ENCODE data around the gene SPDL1. TPM values are rescaled to one million over a fixed set of nuclear protein-coding genes. Genes with fewer than 3 reads are reported as not detected.

SPDL1 gene
- total RNA-seq, 1 experiment from 2014 or later = 60.0 TPM

DNA sequence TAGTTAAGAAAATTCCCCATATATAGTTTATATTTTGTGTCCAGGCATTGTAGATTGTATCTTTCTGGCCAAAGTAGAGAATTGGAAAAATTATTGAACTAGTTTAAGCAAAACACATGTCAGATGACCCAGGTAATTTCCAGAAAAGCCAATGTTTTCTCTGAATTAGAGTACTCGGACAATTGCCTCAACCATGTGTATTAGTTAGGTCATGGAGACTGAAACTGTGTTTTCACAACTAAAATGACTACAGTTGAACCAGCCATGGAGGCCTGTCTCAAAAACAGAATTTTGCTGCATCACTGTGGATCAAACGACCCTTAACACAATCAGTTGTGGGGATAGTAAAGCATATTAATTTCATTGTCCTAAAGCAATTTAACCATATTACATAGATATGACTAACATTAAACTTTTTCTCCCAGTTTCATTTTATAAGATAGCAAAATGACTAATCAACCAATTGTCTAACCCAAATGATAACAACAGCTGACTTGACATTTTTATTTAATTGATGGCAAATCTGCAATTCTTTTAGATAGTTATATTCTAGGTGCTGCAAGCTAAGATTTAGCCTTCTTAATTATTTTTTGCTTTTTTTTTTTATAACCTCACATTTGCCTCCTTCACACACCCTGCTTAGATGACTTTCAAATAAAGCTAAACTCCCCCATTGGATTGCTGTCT lies 39.2 kb upstream of the SPDL1 start:
- POLR2A ChIA-PET = interaction anchor here (0.6 kb wide), 1 partner anchor 142 kb away, joined by 5 read pairs; no protein-coding TSS in a partner anchor
- H3K36me3 ChIP-seq (ENCODE audit: control insufficient read depth, insufficient read depth, low read length) = no peaks in the 10 kb centered on the region
- H3K27me3 Mint-ChIP-seq (ENCODE audit: insufficient read depth, unreplicated experiment) = no peaks in the 10 kb centered on the region
- TF ChIP-seq, protein P1, sequence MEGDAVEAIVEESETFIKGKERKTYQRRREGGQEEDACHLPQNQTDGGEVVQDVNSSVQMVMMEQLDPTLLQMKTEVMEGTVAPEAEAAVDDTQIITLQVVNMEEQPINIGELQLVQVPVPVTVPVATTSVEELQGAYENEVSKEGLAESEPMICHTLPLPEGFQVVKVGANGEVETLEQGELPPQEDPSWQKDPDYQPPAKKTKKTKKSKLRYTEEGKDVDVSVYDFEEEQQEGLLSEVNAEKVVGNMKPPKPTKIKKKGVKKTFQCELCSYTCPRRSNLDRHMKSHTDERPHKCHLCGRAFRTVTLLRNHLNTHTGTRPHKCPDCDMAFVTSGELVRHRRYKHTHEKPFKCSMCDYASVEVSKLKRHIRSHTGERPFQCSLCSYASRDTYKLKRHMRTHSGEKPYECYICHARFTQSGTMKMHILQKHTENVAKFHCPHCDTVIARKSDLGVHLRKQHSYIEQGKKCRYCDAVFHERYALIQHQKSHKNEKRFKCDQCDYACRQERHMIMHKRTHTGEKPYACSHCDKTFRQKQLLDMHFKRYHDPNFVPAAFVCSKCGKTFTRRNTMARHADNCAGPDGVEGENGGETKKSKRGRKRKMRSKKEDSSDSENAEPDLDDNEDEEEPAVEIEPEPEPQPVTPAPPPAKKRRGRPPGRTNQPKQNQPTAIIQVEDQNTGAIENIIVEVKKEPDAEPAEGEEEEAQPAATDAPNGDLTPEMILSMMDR (IDR thresholded peaks at IDR 0.05; ENCODE audit: insufficient read depth in 1 of 2, low read depth in 1 of 2, low read length in 1 of 2, severe bottlenecking in 1 of 2, unreplicated experiment in 1 of 2) = no peak
- intact Hi-C loops (cut with micrococcal nuclease; ENCODE audit: unreplicated experiment) = no loop called here
- no peak overlapping the region for H3K4me3 ChIP-seq (ENCODE audit: low read depth, low read length)
- no peak overlapping the region for H3K4me3 Mint-ChIP-seq (ENCODE audit: unreplicated experiment)
- H3K9me3 ChIP-seq = no peaks in the 10 kb centered on the region
- H3K27me3 ChIP-seq (replicated peaks; ENCODE audit: control insufficient read depth, insufficient read depth, low read length) = no peaks in the 10 kb centered on the region
- H3K27ac Mint-ChIP-seq (ENCODE audit: unreplicated experiment) = no peak overlapping the region
- CTCF ChIA-PET = no interaction called here
- H3K9me3 Mint-ChIP-seq (ENCODE audit: unreplicated experiment) = no peaks in the 10 kb centered on the region
- no TSS peak for BruUV-seq (replicated peaks)
- no peaks in the 10 kb centered on the region for H3K36me3 Mint-ChIP-seq (ENCODE audit: insufficient read depth, unreplicated experiment)
- H3K4me1 ChIP-seq = no peaks in the 10 kb centered on the region; the same call in 1 of the 2 replicates
- DNase-seq = no peak
- H3K4me1 Mint-ChIP-seq (ENCODE audit: low read depth, unreplicated experiment) = no peaks in the 10 kb centered on the region

- Mint-ChIP-seq H3K9me3 (ENCODE audit: unreplicated experiment) (no peaks in the 10 kb centered on the region), H3K36me3 (ENCODE audit: insufficient read depth, unreplicated experiment) (no peaks in the 10 kb centered on the region), H3K4me3 (ENCODE audit: unreplicated experiment) (no peak overlapping the region), H3K27me3 (ENCODE audit: insufficient read depth, unreplicated experiment) (no peaks in the 10 kb centered on the region), H3K4me1 (ENCODE audit: low read depth, unreplicated experiment) (peaks cover 10% of the 10 kb centered on the region), H3K27ac (ENCODE audit: unreplicated experiment) (no peak overlapping the region)
- CTCF ChIA-PET = interaction anchor here (0.6 kb wide), 1 partner anchor 273 kb away, joined by 3 read pairs; no protein-coding TSS in a partner anchor
- no peak for DNase-seq
- TF ChIP-seq, protein P1 (IDR thresholded peaks at IDR 0.05; ENCODE audit: insufficient read depth in 1 of 2, low read depth in 1 of 2, low read length in 1 of 2, severe bottlenecking in 1 of 2, unreplicated experiment in 1 of 2) = no peak
- H3K4me1 ChIP-seq = no peaks in the 10 kb centered on the region; the same call in 1 of the 2 replicates
- no peaks in the 10 kb centered on the region for H3K36me3 ChIP-seq (ENCODE audit: control insufficient read depth, insufficient read depth, low read length)
- BruUV-seq (replicated peaks) = no TSS peak
- H3K9me3 ChIP-seq = no peaks in the 10 kb centered on the region
- H3K27me3 ChIP-seq (replicated peaks; ENCODE audit: control insufficient read depth, insufficient read depth, low read length) = no peaks in the 10 kb centered on the region
- intact Hi-C loops (cut with micrococcal nuclease; ENCODE audit: unreplicated experiment) = loop anchor here (5.0 kb wide), 1 partner anchor 273 kb away; no protein-coding TSS in a partner anchor
- POLR2A ChIA-PET = no interaction called here
- no peak overlapping the region for H3K4me3 ChIP-seq (ENCODE audit: low read depth, low read length)
Observed at GRCh38 chr5:169545762-169546161, 37.8 kb upstream of the SPDL1 start.

DNA sequence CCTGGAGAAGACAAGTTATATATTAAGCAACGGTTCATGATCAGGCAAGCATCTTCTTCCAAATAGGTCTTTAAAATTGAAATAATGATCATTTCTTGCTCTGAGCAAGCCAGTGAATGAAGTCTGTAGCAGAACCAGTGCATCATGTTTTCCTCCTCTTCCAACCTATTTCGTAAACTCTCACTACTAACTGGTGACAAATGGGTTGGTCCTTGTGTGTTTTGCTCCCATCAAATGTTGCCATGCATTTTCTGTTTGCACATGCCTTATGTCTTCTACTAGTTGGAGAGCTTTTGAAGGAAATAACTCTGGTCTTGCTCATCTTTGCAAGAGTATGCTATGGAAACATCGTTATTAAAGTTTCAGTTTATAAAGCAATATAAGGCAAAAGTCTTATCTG lies 37.2 kb upstream of the SPDL1 start:
- Histone ChIP-seq H3K4me3 (ENCODE audit: low read depth, low read length) (no peak overlapping the region), H3K9me3 (no peaks in the 10 kb centered on the region), H3K4me1 (no peaks in the 10 kb centered on the region; the same call in none of the 2 replicates), H3K36me3 (ENCODE audit: control insufficient read depth, insufficient read depth, low read length) (no peaks in the 10 kb centered on the region), H3K27me3 (replicated peaks; ENCODE audit: control insufficient read depth, insufficient read depth, low read length) (no peaks in the 10 kb centered on the region)
- BruUV-seq (replicated peaks) = no TSS peak
- no peak overlapping the region for H3K4me3 Mint-ChIP-seq (ENCODE audit: unreplicated experiment)
- intact Hi-C loops (cut with micrococcal nuclease; ENCODE audit: unreplicated experiment) = loop anchor here (5.0 kb wide), 1 partner anchor 274 kb away; no protein-coding TSS in a partner anchor
- peaks cover 12% of the 10 kb centered on the region for H3K4me1 Mint-ChIP-seq (ENCODE audit: low read depth, unreplicated experiment)
- DNase-seq = no peak
- CTCF ChIA-PET = no interaction called here
- H3K27ac Mint-ChIP-seq (ENCODE audit: unreplicated experiment) = no peak overlapping the region
- no peaks in the 10 kb centered on the region for H3K27me3 Mint-ChIP-seq (ENCODE audit: insufficient read depth, unreplicated experiment)
- TF ChIP-seq, protein P1 (IDR thresholded peaks at IDR 0.05; ENCODE audit: insufficient read depth in 1 of 2, low read depth in 1 of 2, low read length in 1 of 2, severe bottlenecking in 1 of 2, unreplicated experiment in 1 of 2) = no peak
- H3K9me3 Mint-ChIP-seq (ENCODE audit: unreplicated experiment) = no peaks in the 10 kb centered on the region
- no peaks in the 10 kb centered on the region for H3K36me3 Mint-ChIP-seq (ENCODE audit: insufficient read depth, unreplicated experiment)
- POLR2A ChIA-PET = no interaction called here
